ENCODE results near the gene TESMIN.

The TESMIN gene

DNA sequence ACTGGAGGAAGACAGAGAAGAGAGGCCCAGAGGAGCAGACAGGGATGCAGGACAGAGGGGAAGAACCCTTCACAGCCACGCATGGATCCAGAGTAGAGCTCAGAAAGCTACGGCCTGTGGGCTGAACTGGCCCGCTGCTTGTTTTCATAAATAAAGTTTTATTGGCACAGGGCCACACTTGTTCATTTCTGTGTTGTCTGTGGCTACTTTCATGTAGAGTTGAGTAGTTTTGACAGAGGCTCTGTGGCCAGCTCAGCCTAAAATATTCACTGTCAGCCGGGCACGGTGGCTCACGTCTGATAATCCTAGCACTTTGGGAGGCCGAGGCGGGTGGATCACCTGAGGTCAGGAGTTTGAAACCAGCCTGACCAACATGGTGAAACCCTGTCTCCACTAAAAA, 93.2 kb downstream of the TESMIN start:
- no peak for DNase-seq

Measured in bone marrow (tissue), 2 donors.